H9 (cell line): Measurements from ENCODE around the gene CFAP45. TPM values are rescaled to one million over a fixed set of nuclear protein-coding genes. Genes with fewer than 3 reads are reported as not detected.

Source experiments
- DNase-seq: peaks from one replicate; pipeline ENCODE4 v3.0.0-alpha.2; 2017
- H2AFZ ChIP-seq: one replicate; pipeline ENCODE4 v1.6.1; 2013; ENCODE audit warnings: mild to moderate bottlenecking, low read length, control low read depth, moderate library complexity
- H2AK5ac ChIP-seq: 2 replicates; pipeline ENCODE4 v1.6.1; 2013; ENCODE audit warnings: low read length, control low read depth, mixed read lengths; ENCODE audit not compliant: insufficient read length
- H2BK120ac ChIP-seq: one replicate; pipeline ENCODE4 v1.6.1; 2013; ENCODE audit warnings: low read depth, mild to moderate bottlenecking, low read length, control low read depth, inconsistent platforms; ENCODE audit not compliant: poor library complexity, severe bottlenecking
- H2BK12ac ChIP-seq: 2 replicates; pipeline ENCODE4 v1.6.1; 2013; ENCODE audit warnings: low read length, control low read depth, mixed read lengths, low read depth; ENCODE audit not compliant: insufficient read length
- H2BK15ac ChIP-seq: 2 replicates; pipeline ENCODE4 v1.6.1; 2013; ENCODE audit warnings: low read depth, low read length, control low read depth
- H2BK20ac ChIP-seq: one replicate; pipeline ENCODE4 v1.6.1; 2013; ENCODE audit warnings: low read depth, mild to moderate bottlenecking, low read length, control low read depth, inconsistent platforms; ENCODE audit not compliant: poor library complexity, severe bottlenecking
- H2BK5ac ChIP-seq: 2 replicates; pipeline ENCODE4 v1.6.1; 2013; ENCODE audit warnings: low read length, control low read depth, mixed read lengths; ENCODE audit not compliant: insufficient read length
- H3K14ac ChIP-seq: 2 replicates; pipeline ENCODE4 v1.6.1; 2013; ENCODE audit warnings: low read length, control low read depth; ENCODE audit not compliant: insufficient read depth
- H3K18ac ChIP-seq: 2 replicates; pipeline ENCODE4 v1.6.1; 2013; ENCODE audit warnings: low read depth, mild to moderate bottlenecking, mixed read lengths, low read length, control low read depth; ENCODE audit not compliant: insufficient read length
- H3K23ac ChIP-seq: 2 replicates; pipeline ENCODE4 v1.6.1; 2013; ENCODE audit warnings: low read length, control low read depth, mixed read lengths, low read depth; ENCODE audit not compliant: insufficient read length
- H3K23me2 ChIP-seq: 2 replicates; pipeline ENCODE4 v1.6.1; 2013; ENCODE audit warnings: low read depth, mild to moderate bottlenecking, mixed read lengths, low read length, control low read depth; ENCODE audit not compliant: insufficient read length, poor library complexity, severe bottlenecking
- H3K27ac ChIP-seq: 2 replicates; pipeline ENCODE4 v1.5.1; 2013; ENCODE audit warnings: low read length, control low read depth, mixed read lengths, low read depth; ENCODE audit not compliant: insufficient read length
- H3K27me3 ChIP-seq: 2 replicates; pipeline ENCODE4 v1.6.1; 2013; ENCODE audit warnings: low read length, control low read depth, inconsistent platforms; ENCODE audit not compliant: insufficient read depth
- H3K4ac ChIP-seq: 2 replicates; pipeline ENCODE4 v1.6.1; 2013; ENCODE audit warnings: low read depth, mild to moderate bottlenecking, control low read depth, inconsistent platforms, low read length, moderate library complexity
- H3K4me1 ChIP-seq: 2 replicates; pipeline ENCODE4 v1.6.1; 2013; ENCODE audit warnings: low read length, control low read depth, inconsistent platforms; ENCODE audit not compliant: insufficient read depth
- H3K4me2 ChIP-seq: 2 replicates; pipeline ENCODE4 v1.6.1; 2013; ENCODE audit warnings: low read length, control low read depth, mixed read lengths; ENCODE audit not compliant: insufficient read length, insufficient read depth
- H3K56ac ChIP-seq: 2 replicates; pipeline ENCODE4 v1.6.1; 2013; ENCODE audit warnings: low read depth, mild to moderate bottlenecking, mixed read lengths, low read length, control low read depth; ENCODE audit not compliant: insufficient read length
- H3K79me1 ChIP-seq: 2 replicates; pipeline ENCODE4 v1.6.1; 2013; ENCODE audit warnings: low read depth, mild to moderate bottlenecking, moderate library complexity, low read length, control low read depth, inconsistent platforms; ENCODE audit not compliant: insufficient read depth, poor library complexity, severe bottlenecking
- H3K79me2 ChIP-seq: 2 replicates; pipeline ENCODE4 v1.6.1; 2013; ENCODE audit warnings: low read length, control low read depth, inconsistent platforms; ENCODE audit not compliant: insufficient read depth
- H3K9ac ChIP-seq: 2 replicates; pipeline ENCODE4 v1.6.1; 2013; ENCODE audit warnings: low read length, control low read depth, mixed read lengths; ENCODE audit not compliant: insufficient read length; ENCODE audit errors: extremely low read depth
- H3K9me3 ChIP-seq: one replicate; pipeline ENCODE4 v1.6.1; 2013; ENCODE audit warnings: low read depth, low read length, inconsistent platforms; ENCODE audit not compliant: control insufficient read depth
- H3T11ph ChIP-seq: one replicate; pipeline ENCODE4 v1.6.1; 2013; ENCODE audit warnings: mild to moderate bottlenecking, low read length, control low read depth, inconsistent platforms
- H4K20me1 ChIP-seq: one replicate; pipeline ENCODE4 v1.6.1; 2013; ENCODE audit not compliant: control insufficient read depth, insufficient read length, insufficient read depth
- H4K5ac ChIP-seq: 2 replicates; pipeline ENCODE4 v1.6.1; 2013; ENCODE audit warnings: low read depth, mild to moderate bottlenecking, mixed read lengths, low read length, control low read depth; ENCODE audit not compliant: insufficient read length
- H4K8ac ChIP-seq: replicated peaks from 2 replicates; pipeline ENCODE4 v1.6.1; 2013; ENCODE audit warnings: low read length, control low read depth, mixed read lengths, low read depth; ENCODE audit not compliant: insufficient read length
- H4K91ac ChIP-seq: 2 replicates; pipeline ENCODE4 v1.6.1; 2013; ENCODE audit warnings: low read depth, mild to moderate bottlenecking, moderate library complexity, mixed read lengths, low read length, control low read depth; ENCODE audit not compliant: insufficient read length
- H3K27ac Mint-ChIP-seq, 3 experiments: 2 replicates in 2 of 3; 3 replicates in 1 of 3; pipeline ENCODE4 v1.8.0; 2020 to 2021; ENCODE audit warnings: mixed read lengths in 3 of 3, mild to moderate bottlenecking in 1 of 3, moderate library complexity in 1 of 3
- H3K27me3 Mint-ChIP-seq: 2 replicates; pipeline ENCODE4 v1.8.0; 2021; ENCODE audit warnings: low read depth, mild to moderate bottlenecking, moderate library complexity, mixed read lengths
- H3K36me3 Mint-ChIP-seq, 3 experiments: 2 replicates in 2 of 3; 3 replicates in 1 of 3; pipeline ENCODE4 v1.8.0; 2020 to 2021; ENCODE audit warnings: low read depth in 3 of 3, mixed read lengths in 3 of 3; ENCODE audit not compliant: insufficient read depth in 1 of 3
- H3K4me1 Mint-ChIP-seq, 2 experiments: 2 replicates each; pipeline ENCODE4 v1.8.0; 2020; ENCODE audit warnings: mixed read lengths in 2 of 2
- H3K4me3 Mint-ChIP-seq, 2 experiments: 2 replicates in 1 of 2; 3 replicates in 1 of 2; pipeline ENCODE4 v1.8.0; 2020 to 2021; ENCODE audit warnings: mild to moderate bottlenecking in 2 of 2, mixed read lengths in 2 of 2, moderate library complexity in 1 of 2
- H3K9me3 Mint-ChIP-seq, 2 experiments: 2 replicates in 1 of 2; 3 replicates in 1 of 2; pipeline ENCODE4 v1.8.0; 2020; ENCODE audit warnings: mild to moderate bottlenecking in 2 of 2, mixed read lengths in 2 of 2, moderate library complexity in 1 of 2
- WGBS: extraction: QIAGEN DNeasy Blood & Tissue Kit; methylation state at CpG from one replicate; pipeline ENCODE4 v1.1.7; 2013; ENCODE audit warnings: missing lambda C conversion rate, low lambda C conversion rate, mixed read lengths; ENCODE audit not compliant: insufficient read length; ENCODE audit errors: extremely low coverage; 5-methylcytosine and 5-hydroxymethylcytosine counted together
- total RNA-seq: library from RNA; stranded (reverse); gene quantifications from 2 replicates; pipeline ENCODE4 v1.2.1, GENCODE V29; 2021
- TF ChIP-seq, protein P1 (sequence below): fragments of 200-600 bp; sonication (generic); conservative IDR thresholded peaks from 3 replicates; pipeline ENCODE4 v1.8.0; 2021; ENCODE audit warnings: antibody characterized with exemption, mild to moderate bottlenecking

CFAP45 gene
- total RNA-seq, 1 experiment from 2014 or later: 0.85 TPM

DNA sequence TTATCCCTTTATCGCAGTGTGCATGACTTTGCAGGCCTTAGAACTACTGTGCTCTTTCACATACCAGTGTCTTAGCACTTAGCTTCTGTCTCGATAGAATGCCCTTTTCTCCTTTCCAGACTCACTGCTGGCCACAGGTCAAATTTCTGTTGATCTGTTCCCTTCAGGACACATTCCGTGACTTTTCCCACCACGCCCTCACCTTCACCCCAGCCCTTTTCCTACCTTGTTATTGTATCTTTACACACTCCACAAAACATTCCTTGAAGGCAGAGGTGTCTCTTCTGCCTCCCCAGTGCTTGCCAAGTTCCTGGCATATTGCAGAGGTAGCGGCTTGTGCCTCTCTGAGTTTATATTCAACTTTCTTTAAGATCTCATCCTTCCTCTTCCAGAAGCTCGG lies 49.2 kb upstream of the CFAP45 start:
- Histone ChIP-seq H4K8ac (no peak overlapping the region), H3K23ac (no peak overlapping the region), H2AK5ac (no peak overlapping the region), H2BK120ac (no peak overlapping the region), H3K18ac (no peak overlapping the region), H3K9me3 (no peaks in the 10 kb centered on the region), H3K56ac (no peak overlapping the region), H3K4me1 (no peaks in the 10 kb centered on the region; the same call in 1 of the 2 replicates), H2BK15ac (no peak overlapping the region), H3T11ph (no peak overlapping the region), H2BK12ac (no peak overlapping the region), H2BK20ac (no peak overlapping the region), H3K27ac (no peak overlapping the region), H4K91ac (no peak overlapping the region), H3K79me2 (no peaks in the 10 kb centered on the region), H3K14ac (no peak overlapping the region), H3K4ac (no peak overlapping the region), H3K79me1 (no peaks in the 10 kb centered on the region), H4K5ac (no peak overlapping the region), H2BK5ac (no peak overlapping the region), H3K23me2 (peaks cover 10% of the 10 kb centered on the region), H3K27me3 (no peaks in the 10 kb centered on the region; the same call in 1 of the 2 replicates), H4K20me1 (no peaks in the 10 kb centered on the region), H2AFZ (no peak overlapping the region), H3K9ac (no peak overlapping the region), H3K4me2 (no peak overlapping the region)
- TF ChIP-seq, protein P1, sequence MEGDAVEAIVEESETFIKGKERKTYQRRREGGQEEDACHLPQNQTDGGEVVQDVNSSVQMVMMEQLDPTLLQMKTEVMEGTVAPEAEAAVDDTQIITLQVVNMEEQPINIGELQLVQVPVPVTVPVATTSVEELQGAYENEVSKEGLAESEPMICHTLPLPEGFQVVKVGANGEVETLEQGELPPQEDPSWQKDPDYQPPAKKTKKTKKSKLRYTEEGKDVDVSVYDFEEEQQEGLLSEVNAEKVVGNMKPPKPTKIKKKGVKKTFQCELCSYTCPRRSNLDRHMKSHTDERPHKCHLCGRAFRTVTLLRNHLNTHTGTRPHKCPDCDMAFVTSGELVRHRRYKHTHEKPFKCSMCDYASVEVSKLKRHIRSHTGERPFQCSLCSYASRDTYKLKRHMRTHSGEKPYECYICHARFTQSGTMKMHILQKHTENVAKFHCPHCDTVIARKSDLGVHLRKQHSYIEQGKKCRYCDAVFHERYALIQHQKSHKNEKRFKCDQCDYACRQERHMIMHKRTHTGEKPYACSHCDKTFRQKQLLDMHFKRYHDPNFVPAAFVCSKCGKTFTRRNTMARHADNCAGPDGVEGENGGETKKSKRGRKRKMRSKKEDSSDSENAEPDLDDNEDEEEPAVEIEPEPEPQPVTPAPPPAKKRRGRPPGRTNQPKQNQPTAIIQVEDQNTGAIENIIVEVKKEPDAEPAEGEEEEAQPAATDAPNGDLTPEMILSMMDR: no peak
- no CpG with 5 or more reads among the region's 6 CpGs for WGBS
- H3K36me3 Mint-ChIP-seq: peaks cover 0 to 3% (median 0%) of the 10 kb centered on the region in 3 experiments; a peak in 2 of 7 replicates
- DNase-seq: peak; percentile 15
- H3K4me3 Mint-ChIP-seq: no peak overlapping the region
- H3K9me3 Mint-ChIP-seq: no peaks in the 10 kb centered on the region
- peaks cover 19 to 24% of the 10 kb centered on the region in 2 experiments for H3K4me1 Mint-ChIP-seq
- peaks cover 24% of the 10 kb centered on the region for H3K27me3 Mint-ChIP-seq
- H3K27ac Mint-ChIP-seq: no peak overlapping the region
